ENCODE data around the gene KIF23.

KIF23 gene

GRCh38 chr15:69472562-69472961 lies 58.4 kb downstream of the KIF23 start:
- DNase-seq (ENCODE audit: insufficient read length, low spot score): no peak
- FAIRE-seq: no peak
- TF ChIP-seq CTCF (IDR thresholded peaks at IDR 0.05; ENCODE audit: insufficient read depth, missing control alignments): no peak

- no peak for TF ChIP-seq CTCF (IDR thresholded peaks at IDR 0.05; ENCODE audit: insufficient read depth, missing control alignments)
- DNase-seq (ENCODE audit: insufficient read length, low spot score) (no peak), FAIRE-seq (no peak)
These were observed 60.1 kb downstream of the KIF23 start for GRCh38 chr15:69474291-69474690.

- no peak for TF ChIP-seq CTCF (IDR thresholded peaks at IDR 0.05; ENCODE audit: insufficient read depth, missing control alignments)
- no peak for DNase-seq (ENCODE audit: insufficient read length, low spot score)
- no peak for FAIRE-seq
These were observed 60.8 kb downstream of the KIF23 start for GRCh38 chr15:69474846-69475455.

- peak; percentile 90 for TF ChIP-seq CTCF (IDR thresholded peaks at IDR 0.05; ENCODE audit: insufficient read depth, missing control alignments)
- DNase-seq (ENCODE audit: insufficient read length, low spot score) (peak; percentile 68), FAIRE-seq (no peak)
These were observed 61.7 kb downstream of the KIF23 start for GRCh38 chr15:69475769-69476358.

GRCh38 chr15:69476704-69477473 lies 62.7 kb downstream of the KIF23 start:
- no peak for TF ChIP-seq CTCF (IDR thresholded peaks at IDR 0.05; ENCODE audit: insufficient read depth, missing control alignments)
- FAIRE-seq (no peak), DNase-seq (ENCODE audit: insufficient read length, low spot score) (no peak)

- peak; percentile 57 for DNase-seq (ENCODE audit: insufficient read length, low spot score)
- FAIRE-seq: no peak
- TF ChIP-seq CTCF (IDR thresholded peaks at IDR 0.05; ENCODE audit: insufficient read depth, missing control alignments): peak; percentile 88
These were observed 64.2 kb downstream of the KIF23 start for GRCh38 chr15:69478259-69478781.

Measured in D721Med (cell line).